Common myeloid progenitor, CD34-positive (primary cell): ENCODE results near the gene CCDC187. TPM values are rescaled to one million over a fixed set of nuclear protein-coding genes. Genes with fewer than 3 reads are reported as not detected.
"Not testable (repeated sequence)": the region's sequence is repeated elsewhere in the genome, so short reads cannot be mapped to it uniquely, and the experiment has no call there.

Source experiments
- CTCF ChIA-PET: fragments of 350-600 bp; sonication (Branson Sonifier 250); formaldehyde crosslinking; loops from one replicate; lab custom pipeline; 2021; ENCODE audit warnings: antibody characterized with exemption; lab: Charles Lee
- POLR2A ChIA-PET: fragments of 350-600 bp; sonication (Branson Sonifier 250); formaldehyde crosslinking; loops from one replicate; lab custom pipeline; 2021; ENCODE audit warnings: antibody characterized with exemption; lab: Charles Lee
- DNase-seq, 3 donors: peaks; one replicate each; pipeline versions ENCODE4 v3.0.0 to v3.0.0-alpha.2; 2013
- H3K27ac ChIP-seq, 2 experiments: 1 replicate in 1 of 2; 2 replicates in 1 of 2; pipeline ENCODE4 v1.7.0; 2013; ENCODE audit warnings: inconsistent platforms in 2 of 2, low read length in 2 of 2, mild to moderate bottlenecking in 2 of 2, low read depth in 1 of 2, moderate library complexity in 1 of 2; ENCODE audit not compliant: severe bottlenecking in 2 of 2, insufficient read depth in 1 of 2, poor library complexity in 1 of 2
- H3K27me3 ChIP-seq, 5 experiments: replicated peaks in 2 of 5; 1 replicate in 3 of 5; 2 replicates in 2 of 5; pipeline versions ENCODE4 v1.6.1 to v1.7.0; 2013; ENCODE audit warnings: low read length in 4 of 5, mild to moderate bottlenecking in 2 of 5, moderate library complexity in 2 of 5, inconsistent platforms in 1 of 5; ENCODE audit not compliant: insufficient read depth in 5 of 5, control insufficient read depth in 4 of 5
- H3K36me3 ChIP-seq, 4 experiments: 1 replicate in 2 of 4; 2 replicates in 2 of 4; pipeline versions ENCODE4 v1.6.1 to v1.7.0; 2013; ENCODE audit warnings: low read length in 3 of 4, control low read depth in 1 of 4, mild to moderate bottlenecking in 1 of 4; ENCODE audit not compliant: control insufficient read depth in 4 of 4, insufficient read depth in 4 of 4
- H3K4me1 ChIP-seq, 4 experiments: 1 replicate in 3 of 4; 2 replicates in 1 of 4; pipeline versions ENCODE4 v1.6.1 to v1.7.1; 2013; ENCODE audit warnings: low read length in 3 of 4, mild to moderate bottlenecking in 3 of 4, control low read depth in 1 of 4, inconsistent platforms in 1 of 4, moderate library complexity in 1 of 4; ENCODE audit not compliant: control insufficient read depth in 4 of 4, insufficient read depth in 4 of 4; ENCODE audit errors: control extremely low read depth in 1 of 4
- H3K4me3 ChIP-seq, 7 experiments: 1 replicate in 4 of 7; 2 replicates in 3 of 7; pipeline versions ENCODE4 v1.5.1 to v1.7.0; 2013; ENCODE audit warnings: mild to moderate bottlenecking in 7 of 7, low read length in 6 of 7, moderate library complexity in 6 of 7, inconsistent platforms in 2 of 7, low read depth in 2 of 7, control low read depth in 1 of 7; ENCODE audit not compliant: insufficient read depth in 4 of 7, control insufficient read depth in 1 of 7; ENCODE audit errors: extremely low read depth in 1 of 7
- H3K9me3 ChIP-seq, 5 experiments: 1 replicate in 4 of 5; 2 replicates in 1 of 5; pipeline versions ENCODE4 v1.6.1 to v1.7.1; 2013; ENCODE audit warnings: low read length in 4 of 5, mild to moderate bottlenecking in 2 of 5, inconsistent platforms in 1 of 5, low read depth in 1 of 5, moderate library complexity in 1 of 5; ENCODE audit not compliant: control insufficient read depth in 4 of 5, insufficient read depth in 2 of 5; ENCODE audit errors: control extremely low read depth in 1 of 5
- WGBS: methylation state at CpG from one replicate; pipeline ENCODE4 v1.1.5; 2013; ENCODE audit not compliant: insufficient coverage; 5-methylcytosine and 5-hydroxymethylcytosine counted together
- polyA plus RNA-seq: library from polyadenylated mRNA; unstranded; fragments of 120-200 nt; gene quantifications from one replicate; pipeline ENCODE4 v1.2.1, GENCODE V29; 2013

Gene CCDC187
- 0.71 TPM for polyA plus RNA-seq

GRCh38 chr9:136303825-136304416, at the start of gene CCDC187:
Gene CCDC187 (minus strand): TSS chr9:136304094. CDS start chr9:136303830, 264 bp downstream.
- Histone ChIP-seq H3K4me1 (peaks cover 1 to 62% (median 38%) of the 10 kb centered on the region in 4 experiments), H3K4me3 (no peak within 1 kb of the TSS), H3K27me3 (no peaks in the 10 kb centered on the region), H3K36me3 (no peaks in the 10 kb centered on the region), H3K27ac (no peak within 1 kb of the TSS), H3K9me3 (no peaks in the 10 kb centered on the region)
- DNase-seq: no peak
- ChIA-PET POLR2A (interaction anchor here (0.6 to 0.9 kb wide), 2 partner anchors 16 to 100 kb away, joined by 3 read pairs; no protein-coding TSS in a partner anchor), CTCF (interaction anchor here (1.2 kb wide), 1 partner anchor 9 kb away, joined by 5 read pairs; no protein-coding TSS in a partner anchor)
- 98% methylated on average over 14 of the region's 22 CpGs for WGBS

- no peaks in the 10 kb centered on the region for H3K4me1 ChIP-seq
- ChIA-PET POLR2A (no interaction called here), CTCF (interaction anchor here (1.2 kb wide), 1 partner anchor 13 kb away, joined by 3 read pairs; no protein-coding TSS in a partner anchor)
- H3K27me3 ChIP-seq: no peaks in the 10 kb centered on the region
- no peak for DNase-seq
- no peak overlapping the region for H3K27ac ChIP-seq
- H3K9me3 ChIP-seq: no peaks in the 10 kb centered on the region
- H3K36me3 ChIP-seq: peaks cover 10 to 69% (median 26%) of the 10 kb centered on the region in 4 experiments
- 98% methylated on average over 11 of the region's 11 CpGs for WGBS
- no peak overlapping the region for H3K4me3 ChIP-seq
Observed at GRCh38 chr9:136353088-136353487, 49.2 kb upstream of the CCDC187 start.

GRCh38 chr9:136352682-136353081, 48.8 kb upstream of the CCDC187 start:
- Histone ChIP-seq H3K4me3 (no peak overlapping the region), H3K4me1 (no peaks in the 10 kb centered on the region), H3K27ac (no peak overlapping the region), H3K9me3 (no peaks in the 10 kb centered on the region), H3K27me3 (no peaks in the 10 kb centered on the region), H3K36me3 (peaks cover 10 to 65% (median 24%) of the 10 kb centered on the region in 4 experiments)
- ChIA-PET CTCF (no interaction called here), POLR2A (no interaction called here)
- 96% methylated on average over 9 of the region's 16 CpGs for WGBS
- DNase-seq: no peak

DNA sequence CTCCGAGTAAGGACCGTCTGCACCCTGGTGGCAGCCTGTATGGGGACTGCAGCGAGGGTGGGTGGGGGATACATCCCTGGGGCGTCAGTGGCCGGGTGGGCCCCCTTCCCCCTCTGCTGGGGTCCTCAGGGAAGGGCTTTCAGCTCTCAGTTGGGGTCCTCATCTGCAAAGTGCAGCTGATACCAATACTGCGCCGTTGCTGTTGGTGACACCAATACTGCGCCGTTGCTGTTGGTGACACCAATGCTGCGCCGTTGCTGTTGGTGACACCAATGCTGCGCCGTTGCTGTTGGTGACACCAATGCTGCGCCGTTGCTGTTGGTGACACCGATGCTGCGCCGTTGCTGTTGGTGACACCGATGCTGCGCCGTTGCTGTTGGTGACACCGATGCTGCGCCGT, 48.0 kb upstream of the CCDC187 start:
- H3K27ac ChIP-seq, CTCF ChIA-PET, H3K9me3 ChIP-seq, H3K27me3 ChIP-seq, H3K4me3 ChIP-seq, DNase-seq, POLR2A ChIA-PET, H3K4me1 ChIP-seq: not testable (repeated sequence)
- 98% methylated on average over 4 of the region's 24 CpGs for WGBS
- peaks cover 10 to 58% (median 20%) of the 10 kb centered on the region in 4 experiments for H3K36me3 ChIP-seq

- no peak for DNase-seq
- CTCF ChIA-PET: no interaction called here
- Histone ChIP-seq H3K27me3 (no peaks in the 10 kb centered on the region), H3K27ac (no peak overlapping the region), H3K4me1 (no peaks in the 10 kb centered on the region), H3K4me3 (no peak overlapping the region), H3K36me3 (peaks cover 10 to 52% (median 17%) of the 10 kb centered on the region in 4 experiments), H3K9me3 (no peaks in the 10 kb centered on the region)
- POLR2A ChIA-PET: no interaction called here
- WGBS: 92% methylated on average over 8 of the region's 11 CpGs
Observed at GRCh38 chr9:136351252-136351800, 47.4 kb upstream of the CCDC187 start.

DNA sequence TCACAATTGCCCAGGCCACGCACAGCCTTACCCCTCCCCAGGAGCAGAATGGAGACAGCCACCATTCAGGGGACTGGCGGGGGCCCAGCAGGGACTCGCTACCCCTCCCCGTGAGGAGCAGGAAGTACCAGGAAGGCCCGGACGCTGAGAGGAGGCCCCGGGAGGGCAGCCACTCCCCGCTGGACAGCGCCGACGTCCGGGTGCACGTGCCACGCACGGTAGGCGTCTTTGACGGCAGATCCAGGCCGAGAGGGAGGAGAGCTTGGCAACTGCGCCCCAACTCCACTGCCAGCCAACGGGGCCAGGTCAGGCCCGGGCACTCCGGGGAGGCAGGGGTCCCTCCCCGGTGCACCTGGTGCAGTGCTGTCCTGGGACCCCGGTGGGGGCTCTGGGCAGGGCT, 45.7 kb upstream of the CCDC187 start:
- POLR2A ChIA-PET: no interaction called here

GRCh38 chr9:136348691-136349090, 44.8 kb upstream of the CCDC187 start:
- 94% methylated on average over 13 of the region's 14 CpGs for WGBS
- no peaks in the 10 kb centered on the region for H3K9me3 ChIP-seq
- ChIA-PET POLR2A (no interaction called here), CTCF (no interaction called here)
- DNase-seq: no peak
- no peak overlapping the region for H3K4me3 ChIP-seq
- H3K4me1 ChIP-seq: no peaks in the 10 kb centered on the region
- H3K27ac ChIP-seq: no peak overlapping the region
- peaks cover 4 to 44% (median 20%) of the 10 kb centered on the region in 4 experiments for H3K36me3 ChIP-seq
- H3K27me3 ChIP-seq: no peaks in the 10 kb centered on the region

More for the DNA sequence above, 45.7 kb upstream of the CCDC187 start:
- Histone ChIP-seq H3K4me3 (no peak overlapping the region), H3K9me3 (no peaks in the 10 kb centered on the region), H3K4me1 (no peaks in the 10 kb centered on the region), H3K36me3 (peaks cover 4 to 45% (median 17%) of the 10 kb centered on the region in 4 experiments), H3K27me3 (no peaks in the 10 kb centered on the region), H3K27ac (no peak overlapping the region)
- 94% methylated on average over 24 of the region's 24 CpGs for WGBS
- CTCF ChIA-PET: no interaction called here
- no peak for DNase-seq
